Calu3 (cell line): ENCODE results near the gene NR1I2. TPM values are rescaled to one million over a fixed set of nuclear protein-coding genes. Genes with fewer than 3 reads are reported as not detected.

Experiments used
- BruUV-seq: library from RNA; stranded (reverse); fragments of 400-500 nt; replicated peaks from 2 replicates; lab custom pipeline; 2021; lab: Mats Ljungman, UMichigan
- CTCF ChIA-PET: fragments of 300-600 bp; sonication (Branson Sonifier 250); formaldehyde crosslinking; loops from one replicate; lab custom pipeline; 2022; ENCODE audit warnings: antibody characterized with exemption; lab: Charles Lee
- DNase-seq: peaks from one replicate; pipeline ENCODE4 v3.0.0; 2022
- H3K27ac Mint-ChIP-seq: one replicate; pipeline ENCODE4 v1.8.0; 2022; ENCODE audit warnings: mixed read lengths; ENCODE audit not compliant: unreplicated experiment
- H3K27me3 Mint-ChIP-seq: one replicate; pipeline ENCODE4 v1.8.0; 2022; ENCODE audit warnings: mixed read lengths; ENCODE audit not compliant: unreplicated experiment
- H3K36me3 Mint-ChIP-seq: one replicate; pipeline ENCODE4 v1.8.0; 2022; ENCODE audit warnings: mild to moderate bottlenecking, moderate library complexity, mixed read lengths; ENCODE audit not compliant: insufficient read depth, unreplicated experiment
- H3K4me1 Mint-ChIP-seq: one replicate; pipeline ENCODE4 v1.8.0; 2022; ENCODE audit warnings: mild to moderate bottlenecking, low read depth, mixed read lengths; ENCODE audit not compliant: unreplicated experiment
- H3K4me3 Mint-ChIP-seq: one replicate; pipeline ENCODE4 v1.8.0; 2022; ENCODE audit warnings: mild to moderate bottlenecking, low read depth, moderate library complexity, mixed read lengths; ENCODE audit not compliant: unreplicated experiment
- H3K9me3 Mint-ChIP-seq: one replicate; pipeline ENCODE4 v1.8.0; 2022; ENCODE audit warnings: low read depth, mixed read lengths; ENCODE audit not compliant: unreplicated experiment
- CTCF ChIP-seq: fragments of 200-600 bp; IDR thresholded peaks from one replicate; pipeline ENCODE4 v1.8.0; 2022; ENCODE audit warnings: antibody characterized with exemption; ENCODE audit not compliant: unreplicated experiment
- intact Hi-C: fragments of 100-400 bp; cut with micrococcal nuclease; formaldehyde crosslinking; loops from one replicate; pipeline ENCODE4 v1.10.0; 2022; ENCODE audit not compliant: unreplicated experiment
- total RNA-seq: library from RNA; stranded (reverse); gene quantifications from 2 replicates; pipeline ENCODE4 v1.2.3, GENCODE V29; 2022

Gene NR1I2
- total RNA-seq, 1 experiment from 2014 or later: 2.9 TPM

GRCh38 chr3:119817071-119817470, 35.2 kb downstream of the NR1I2 start:
- DNase-seq: no peak
- H3K4me1 Mint-ChIP-seq: no peaks in the 10 kb centered on the region
- CTCF ChIA-PET: no interaction called here
- intact Hi-C loops: no loop called here
- TF ChIP-seq CTCF: no peak
- no peaks in the 10 kb centered on the region for H3K9me3 Mint-ChIP-seq
- no peak overlapping the region for H3K27ac Mint-ChIP-seq
- no peaks in the 10 kb centered on the region for H3K36me3 Mint-ChIP-seq
- H3K27me3 Mint-ChIP-seq: peaks cover 17% of the 10 kb centered on the region
- no TSS peak for BruUV-seq
- H3K4me3 Mint-ChIP-seq: no peak overlapping the region

DNA sequence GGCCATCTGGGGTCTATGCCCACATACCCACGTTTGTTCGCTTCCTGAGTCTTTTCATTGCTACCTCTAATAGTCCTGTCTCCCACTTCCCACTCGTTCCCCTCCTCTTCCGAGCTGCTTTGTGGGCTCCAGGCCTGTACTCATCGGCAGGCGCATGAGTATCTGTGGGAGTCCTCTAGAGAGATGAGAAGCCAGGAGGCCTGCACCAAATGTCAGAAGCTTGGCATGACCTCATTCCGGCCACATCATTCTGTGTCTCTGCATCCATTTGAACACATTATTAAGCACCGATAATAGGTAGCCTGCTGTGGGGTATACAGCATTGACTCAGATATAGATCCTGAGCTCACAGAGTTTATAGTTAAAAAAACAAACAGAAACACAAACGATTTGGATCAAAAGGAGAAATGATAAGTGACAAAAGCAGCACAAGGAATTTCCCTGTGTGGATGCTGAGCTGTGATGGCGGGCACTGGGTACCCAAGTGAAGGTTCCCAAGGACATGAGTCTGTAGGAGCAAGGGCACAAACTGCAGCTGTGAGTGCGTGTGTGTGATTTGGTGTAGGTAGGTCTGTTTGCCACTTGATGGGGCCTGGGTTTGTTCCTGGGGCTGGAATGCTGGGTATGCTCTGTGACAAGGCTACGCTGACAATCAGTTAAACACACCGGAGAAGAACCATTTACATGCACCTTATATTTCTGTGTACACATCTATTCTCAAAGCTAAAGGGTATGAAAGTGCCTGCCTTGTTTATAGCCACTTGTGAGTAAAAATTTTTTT, 35.9 kb downstream of the NR1I2 start:
- Mint-ChIP-seq H3K9me3 (no peaks in the 10 kb centered on the region), H3K27me3 (peaks cover 14% of the 10 kb centered on the region), H3K36me3 (no peaks in the 10 kb centered on the region), H3K4me3 (no peak overlapping the region), H3K27ac (no peak overlapping the region), H3K4me1 (no peaks in the 10 kb centered on the region)
- BruUV-seq: no TSS peak
- no peak for DNase-seq
- CTCF ChIA-PET: no interaction called here
- intact Hi-C loops: no loop called here
- no peak for TF ChIP-seq CTCF

GRCh38 chr3:119818937-119819336, 37.0 kb downstream of the NR1I2 start:
- CTCF ChIA-PET: no interaction called here

GRCh38 chr3:119819806-119820205, 37.9 kb downstream of the NR1I2 start:
- Mint-ChIP-seq H3K4me1 (no peaks in the 10 kb centered on the region), H3K27ac (no peak overlapping the region), H3K9me3 (no peaks in the 10 kb centered on the region), H3K27me3 (no peaks in the 10 kb centered on the region), H3K36me3 (no peaks in the 10 kb centered on the region), H3K4me3 (no peak overlapping the region)
- no TSS peak for BruUV-seq
- no peak for DNase-seq
- no peak for TF ChIP-seq CTCF
- CTCF ChIA-PET: no interaction called here
- intact Hi-C loops: loop anchor here (5.0 kb wide), 2 partner anchors 362 to 377 kb away; no protein-coding TSS in a partner anchor

More at GRCh38 chr3:119818937-119819336, 37.0 kb downstream of the NR1I2 start:
- H3K36me3 Mint-ChIP-seq: no peaks in the 10 kb centered on the region
- no peak overlapping the region for H3K27ac Mint-ChIP-seq
- H3K4me1 Mint-ChIP-seq: no peaks in the 10 kb centered on the region
- DNase-seq: no peak
- TF ChIP-seq CTCF: no peak
- intact Hi-C loops: no loop called here
- no peaks in the 10 kb centered on the region for H3K9me3 Mint-ChIP-seq
- H3K4me3 Mint-ChIP-seq: no peak overlapping the region
- no TSS peak for BruUV-seq
- H3K27me3 Mint-ChIP-seq: peaks cover 2% of the 10 kb centered on the region
